ENCODE measurements around the gene PCDHGA1. TPM values are rescaled to one million over a fixed set of nuclear protein-coding genes. Genes with fewer than 3 reads are reported as not detected.

Gene PCDHGA1
- total and polyA plus RNA-seq, 9 of the 15 experiments (the other 6 are each of a cell fraction or from before 2014, with no cell fraction given), result 0.05 to 0.26 (median 0.18) TPM; not detected in 2

DNA sequence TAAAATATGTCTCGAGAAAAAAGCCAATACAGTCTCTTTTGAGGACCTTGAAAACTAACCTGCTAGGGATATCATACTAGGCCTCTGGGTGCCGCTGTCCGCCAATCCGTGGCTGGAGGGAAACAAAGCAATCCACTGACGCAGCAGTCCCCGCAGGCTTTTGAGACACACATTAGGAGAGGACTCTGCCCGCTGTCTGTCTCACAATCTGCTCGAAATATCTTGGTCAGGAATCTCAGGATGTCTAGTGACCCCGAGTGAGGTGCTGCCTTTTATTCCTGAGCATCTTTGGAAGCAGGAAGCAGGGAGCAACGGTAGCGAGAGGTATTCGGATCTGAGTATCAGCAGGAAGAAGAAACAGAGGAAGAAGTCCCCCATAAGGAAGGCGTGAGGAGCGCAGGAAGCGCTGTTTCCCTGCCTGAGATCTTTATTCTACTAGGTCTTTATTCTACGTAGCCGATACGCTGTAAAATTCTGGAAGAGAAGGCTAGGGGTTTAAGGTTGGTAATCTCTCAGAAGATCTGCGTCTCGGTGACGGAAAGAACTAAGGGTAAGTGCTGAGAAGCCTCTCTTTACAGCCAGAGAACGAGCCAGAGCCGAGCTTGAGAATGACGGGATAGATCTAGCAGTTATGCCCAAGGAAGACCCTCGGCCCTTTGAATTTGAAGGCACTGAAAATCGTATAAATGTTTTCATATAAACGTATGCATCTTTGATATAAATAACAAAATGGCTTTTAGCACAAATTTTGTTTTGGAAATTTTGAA, 4.0 kb upstream of the PCDHGA1 start (continued):
- peak; percentile 33 to 54; a peak in 3 of 4 replicates for TF ChIP-seq NRF1 (conservative IDR thresholded peaks at IDR 0.05 in 1 of 2, IDR thresholded peaks at IDR 0.05 in 1 of 2)
- no peak for TF ChIP-seq ZNF668 (CRISPR knock-in tag; IDR thresholded peaks at IDR 0.05)
- TF ChIP-seq EHMT2 (IDR thresholded peaks at IDR 0.05), result no peak
- TF ChIP-seq, protein P1, sequence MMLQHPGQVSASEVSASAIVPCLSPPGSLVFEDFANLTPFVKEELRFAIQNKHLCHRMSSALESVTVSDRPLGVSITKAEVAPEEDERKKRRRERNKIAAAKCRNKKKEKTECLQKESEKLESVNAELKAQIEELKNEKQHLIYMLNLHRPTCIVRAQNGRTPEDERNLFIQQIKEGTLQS (IDR thresholded peaks at IDR 0.05), result no peak
- TF ChIP-seq, protein P1 (CRISPR knock-in tag; conservative IDR thresholded peaks at IDR 0.05), result no peak
- no peak for TF ChIP-seq THRAP3 (IDR thresholded peaks at IDR 0.05; ENCODE audit: borderline replicate concordance)
- no peak for TF ChIP-seq E2F8 (IDR thresholded peaks at IDR 0.05; ENCODE audit: low read depth, partially characterized antibody)
- TF ChIP-seq SP2 (IDR thresholded peaks at IDR 0.05; ENCODE audit: extremely low read depth, low read depth, low read length, poor library complexity, severe bottlenecking), result no peak
- no peak for TF ChIP-seq ZNF436 (CRISPR knock-in tag; IDR thresholded peaks at IDR 0.05)
- TF ChIP-seq SP1 (CRISPR knock-in tag; IDR thresholded peaks at IDR 0.05), result no peak
- no peak for TF ChIP-seq HOXB6 (CRISPR knock-in tag; IDR thresholded peaks at IDR 0.05; ENCODE audit: borderline replicate concordance)
- no peak for TF ChIP-seq CLOCK (CRISPR knock-in tag; IDR thresholded peaks at IDR 0.05; ENCODE audit: borderline replicate concordance)
- no peak for TF ChIP-seq DLX4 (CRISPR knock-in tag; IDR thresholded peaks at IDR 0.05)
- TF ChIP-seq, protein P2, sequence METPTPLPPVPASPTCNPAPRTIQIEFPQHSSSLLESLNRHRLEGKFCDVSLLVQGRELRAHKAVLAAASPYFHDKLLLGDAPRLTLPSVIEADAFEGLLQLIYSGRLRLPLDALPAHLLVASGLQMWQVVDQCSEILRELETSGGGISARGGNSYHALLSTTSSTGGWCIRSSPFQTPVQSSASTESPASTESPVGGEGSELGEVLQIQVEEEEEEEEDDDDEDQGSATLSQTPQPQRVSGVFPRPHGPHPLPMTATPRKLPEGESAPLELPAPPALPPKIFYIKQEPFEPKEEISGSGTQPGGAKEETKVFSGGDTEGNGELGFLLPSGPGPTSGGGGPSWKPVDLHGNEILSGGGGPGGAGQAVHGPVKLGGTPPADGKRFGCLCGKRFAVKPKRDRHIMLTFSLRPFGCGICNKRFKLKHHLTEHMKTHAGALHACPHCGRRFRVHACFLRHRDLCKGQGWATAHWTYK (CRISPR knock-in tag; IDR thresholded peaks at IDR 0.05), result no peak
- TF ChIP-seq, protein P3, sequence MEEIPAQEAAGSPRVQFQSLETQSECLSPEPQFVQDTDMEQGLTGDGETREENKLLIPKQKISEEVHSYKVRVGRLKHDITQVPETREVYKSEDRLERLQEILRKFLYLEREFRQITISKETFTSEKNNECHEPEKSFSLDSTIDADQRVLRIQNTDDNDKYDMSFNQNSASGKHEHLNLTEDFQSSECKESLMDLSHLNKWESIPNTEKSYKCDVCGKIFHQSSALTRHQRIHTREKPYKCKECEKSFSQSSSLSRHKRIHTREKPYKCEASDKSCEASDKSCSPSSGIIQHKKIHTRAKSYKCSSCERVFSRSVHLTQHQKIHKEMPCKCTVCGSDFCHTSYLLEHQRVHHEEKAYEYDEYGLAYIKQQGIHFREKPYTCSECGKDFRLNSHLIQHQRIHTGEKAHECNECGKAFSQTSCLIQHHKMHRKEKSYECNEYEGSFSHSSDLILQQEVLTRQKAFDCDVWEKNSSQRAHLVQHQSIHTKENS (CRISPR knock-in tag; IDR thresholded peaks at IDR 0.05), result no peak
- no peak for TF ChIP-seq DACH1 (IDR thresholded peaks at IDR 0.05; ENCODE audit: partially characterized antibody)
- TF ChIP-seq SOX6 (IDR thresholded peaks at IDR 0.05), result peak; percentile 79
- TF ChIP-seq SIRT6 (IDR thresholded peaks at IDR 0.05; ENCODE audit: low read depth, low read length), result no peak

All from K562 (cell line).